SK-MEL-5 (cell line): Measurements from ENCODE around the gene TBC1D3B. TPM values are rescaled to one million over a fixed set of nuclear protein-coding genes. Genes with fewer than 3 reads are reported as not detected.

ENCODE experiments used
- DNase-seq: peaks from one replicate; pipeline ENCODE4 v3.0.0-alpha.2; 2016; ENCODE audit warnings: low read depth, low spot score
- in situ Hi-C: cut with HindIII; loops from 2 replicates; pipeline ENCODE4 v1.10.0; 2016; ENCODE audit warnings: low sequenced_read_pairs, high pct_unique_total_duplicates, low pct_unique_long_range_greater_than_20kb
- total RNA-seq: library from RNA; depleted of rRNA; stranded (reverse); fragments of >200 nt; shearing (Covaris generic); gene quantifications from 2 replicates; pipeline ENCODE4 v1.2.3, GENCODE V29; 2014

Gene TBC1D3B
- total RNA-seq, 1 experiment from 2014 or later, result 0.74 TPM

DNA sequence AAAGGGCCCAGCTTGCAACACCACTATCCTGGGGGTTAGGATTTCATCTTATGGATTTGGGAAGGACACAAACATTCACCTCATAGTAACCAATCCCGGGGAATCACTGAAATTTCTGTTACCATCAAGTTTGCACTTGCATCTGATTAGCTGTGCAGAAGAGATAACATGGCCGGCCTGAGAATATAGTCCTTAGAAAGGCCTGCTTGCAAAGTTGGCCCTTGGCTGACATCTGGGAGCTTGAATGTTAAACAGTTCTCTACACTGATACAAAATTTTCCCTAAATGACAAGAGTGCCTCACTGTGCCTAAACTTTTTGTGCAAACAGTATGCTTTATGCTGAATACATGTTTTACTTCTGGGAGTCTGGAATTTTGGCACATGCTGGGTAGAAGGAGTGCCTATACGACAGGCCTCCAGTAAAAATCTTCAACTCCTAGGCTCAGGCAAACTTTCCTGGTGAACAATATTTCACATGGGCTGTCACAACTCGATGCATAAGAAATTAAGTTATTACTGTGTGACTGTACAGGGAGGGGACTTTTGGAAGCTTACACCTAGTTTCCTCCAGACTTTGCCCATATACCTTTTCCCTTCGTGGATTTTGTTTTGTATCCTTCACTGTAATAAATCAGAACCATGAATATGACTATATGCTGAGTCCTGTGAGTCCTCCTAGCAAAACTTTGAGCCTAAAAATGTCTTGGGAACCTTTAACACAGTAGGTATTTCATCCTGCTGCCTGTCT lies 31.3 kb downstream of the TBC1D3B start:
- DNase-seq, result no peak

DNA sequence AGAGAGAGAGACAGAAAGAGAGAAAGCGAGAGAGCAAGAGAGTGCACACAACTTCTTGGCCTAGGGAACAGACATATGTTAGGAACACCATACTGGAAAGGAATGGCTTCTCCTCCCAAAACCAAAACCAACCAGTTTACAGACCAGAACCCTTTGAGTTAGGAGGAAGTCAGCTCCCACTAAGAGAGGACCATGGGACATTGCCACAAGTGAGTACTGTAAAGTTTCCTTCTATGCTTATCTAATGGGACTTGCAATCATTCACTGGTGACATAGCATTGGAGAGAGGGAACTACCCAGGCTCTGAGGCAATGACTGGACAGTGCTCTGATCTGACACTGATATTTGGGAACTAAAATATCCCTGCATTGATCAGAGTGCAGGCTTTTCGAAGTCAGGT lies 32.4 kb downstream of the TBC1D3B start:
- in situ Hi-C loops, result no loop called here
- DNase-seq, result no peak

More for the DNA sequence above, 31.3 kb downstream of the TBC1D3B start:
- in situ Hi-C loops, result no loop called here

DNA sequence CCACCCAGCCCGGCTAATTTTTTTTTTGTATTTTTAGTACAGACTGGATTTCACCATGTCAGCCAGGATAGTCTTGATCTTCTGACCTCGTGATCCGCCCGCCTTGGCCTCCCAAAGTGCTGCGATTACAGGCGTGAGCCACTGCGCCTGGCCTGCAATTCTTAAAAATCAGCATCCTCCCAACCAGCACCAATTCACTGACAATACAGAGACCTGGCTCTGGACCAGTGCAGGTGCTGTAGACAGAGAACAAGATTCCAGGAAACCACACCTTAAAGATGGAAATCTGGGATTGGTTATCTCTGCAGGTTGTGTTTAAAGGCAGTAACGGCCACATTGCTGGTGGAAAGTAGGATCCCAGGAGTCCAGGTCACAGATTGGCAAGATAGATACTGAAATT lies 33.6 kb downstream of the TBC1D3B start:
- DNase-seq, result no peak
- in situ Hi-C loops, result no loop called here

DNA sequence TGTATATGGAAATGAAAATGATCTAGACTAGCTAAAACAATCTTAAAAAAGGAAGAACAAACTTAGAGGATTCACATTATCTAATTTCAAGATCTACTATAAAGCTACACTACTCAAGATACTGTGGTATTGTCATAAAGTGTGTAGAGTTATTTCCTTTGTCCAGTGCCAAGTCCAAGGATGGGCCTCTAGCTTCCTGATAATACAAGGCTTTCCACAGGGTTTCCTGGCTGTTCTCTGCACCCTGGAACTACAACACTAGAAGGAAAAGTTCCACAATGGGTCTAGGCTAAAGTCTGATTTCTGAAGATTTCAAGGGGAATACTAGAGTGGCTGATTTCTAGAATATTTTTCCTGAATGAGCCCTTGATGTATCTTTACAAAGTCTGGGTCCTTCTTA lies 34.2 kb downstream of the TBC1D3B start:
- DNase-seq, result no peak
- in situ Hi-C loops, result no loop called here

DNA sequence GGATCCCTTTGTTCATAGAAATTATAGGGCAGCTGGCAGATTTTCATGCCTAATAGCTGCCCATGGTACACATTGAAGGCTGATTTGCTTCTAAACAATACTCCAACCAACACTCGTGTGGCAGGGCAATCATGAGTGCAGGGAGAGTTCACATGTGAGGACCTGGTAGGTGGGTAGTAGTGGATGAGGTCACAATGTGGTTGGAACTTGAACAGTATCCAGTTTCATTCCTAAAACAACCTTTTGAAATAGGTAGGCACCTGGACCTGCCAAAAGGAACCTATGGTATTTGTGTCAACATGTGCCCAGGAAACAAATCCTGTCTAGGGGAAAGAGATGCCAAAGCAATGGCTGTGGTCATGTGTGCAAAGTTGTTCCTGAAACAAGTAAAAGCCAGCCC lies 40.0 kb downstream of the TBC1D3B start:
- DNase-seq, result no peak
- in situ Hi-C loops, result no loop called here

DNA sequence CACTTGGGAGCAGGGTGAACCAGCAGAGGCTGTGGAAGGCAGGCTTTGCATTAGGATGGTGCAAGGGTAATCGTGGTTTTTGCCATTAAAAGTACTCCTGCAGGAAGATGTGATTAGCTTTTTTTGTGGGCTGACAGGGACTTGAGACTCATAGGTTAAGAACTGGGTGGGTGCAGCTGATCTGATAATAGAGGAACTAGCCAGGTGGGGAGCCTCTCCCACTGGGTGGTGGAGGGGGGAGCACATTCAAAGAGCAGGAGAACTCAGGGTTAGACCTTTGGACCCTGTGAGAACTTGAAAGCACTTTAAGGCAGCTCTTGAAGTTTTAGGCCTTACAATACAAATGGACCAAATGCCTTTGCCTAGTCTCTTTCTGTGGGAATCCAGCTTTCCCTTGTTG lies 40.4 kb downstream of the TBC1D3B start:
- in situ Hi-C loops, result no loop called here

DNA sequence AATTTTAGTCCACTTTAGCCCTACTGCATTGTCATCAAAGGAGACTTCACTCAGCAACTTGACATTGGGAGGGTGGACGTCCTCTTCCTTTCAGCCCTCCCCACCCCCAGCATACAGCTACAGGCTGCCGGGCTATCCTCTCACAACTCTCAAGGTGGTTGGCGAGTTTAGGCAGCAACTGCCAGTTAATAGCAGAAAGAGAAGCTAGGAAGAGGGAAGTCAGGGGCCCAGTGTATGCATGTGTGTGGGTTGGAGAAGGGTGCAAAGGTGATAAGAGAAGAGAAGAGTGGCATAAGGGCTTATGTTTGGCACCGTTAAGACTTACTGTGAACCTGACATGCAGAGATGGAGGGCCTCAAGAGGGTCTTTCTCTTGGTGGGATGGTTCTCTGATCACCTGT lies 41.0 kb downstream of the TBC1D3B start:
- in situ Hi-C loops, result no loop called here
- no peak for DNase-seq

More for the DNA sequence above, 40.4 kb downstream of the TBC1D3B start:
- DNase-seq, result no peak

DNA sequence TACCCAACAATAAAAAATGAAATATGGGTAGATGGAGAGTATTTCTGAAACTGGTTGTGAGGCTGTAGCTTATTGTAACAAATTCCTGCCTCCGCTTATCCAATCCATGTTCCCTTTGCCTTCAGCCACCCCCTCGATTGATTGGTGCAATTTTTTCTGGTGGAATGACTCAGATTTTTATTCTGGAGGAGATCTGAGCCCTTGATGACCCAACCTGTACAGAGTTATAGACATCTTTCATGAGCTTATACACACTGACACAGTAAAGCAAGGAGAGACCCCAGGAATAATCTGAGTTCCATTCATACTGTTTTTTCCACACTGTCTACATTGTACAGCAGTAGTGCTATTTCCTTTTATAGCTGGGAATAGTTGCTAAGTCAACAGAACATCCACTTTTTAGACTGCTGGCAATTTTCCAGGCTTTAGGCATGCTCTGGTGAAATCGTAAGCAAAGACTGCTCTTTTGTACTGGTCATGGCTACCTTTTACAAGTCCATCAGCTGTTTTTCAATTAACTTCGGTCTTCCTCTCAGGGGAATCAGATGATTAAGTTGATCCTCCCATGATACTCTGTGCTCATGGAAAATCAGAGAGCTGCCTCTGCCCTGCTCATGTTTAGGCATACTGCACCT lies 42.7 kb downstream of the TBC1D3B start:
- DNase-seq, result peak; percentile 24
- in situ Hi-C loops, result no loop called here

DNA sequence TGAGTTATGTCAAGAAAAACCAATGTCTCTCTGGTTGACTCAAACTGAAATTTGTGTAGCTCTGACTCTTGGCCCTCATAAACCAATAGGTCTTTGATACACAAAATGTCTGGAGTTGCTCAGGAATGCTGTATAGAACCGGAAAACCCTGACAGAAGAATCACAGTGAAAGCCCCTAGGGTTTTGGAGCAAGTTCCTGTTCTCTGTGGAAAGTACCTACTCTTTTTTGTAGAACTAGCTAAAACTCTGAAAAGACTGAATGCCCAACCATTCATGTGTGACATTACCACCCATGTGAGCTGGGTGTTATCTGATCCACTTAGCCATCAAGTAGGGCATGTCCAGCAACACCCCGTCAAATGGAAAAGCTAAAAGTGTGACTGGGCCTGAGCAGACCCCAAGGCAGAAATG lies 44.0 kb downstream of the TBC1D3B start:
- DNase-seq, result no peak
- in situ Hi-C loops, result no loop called here

DNA sequence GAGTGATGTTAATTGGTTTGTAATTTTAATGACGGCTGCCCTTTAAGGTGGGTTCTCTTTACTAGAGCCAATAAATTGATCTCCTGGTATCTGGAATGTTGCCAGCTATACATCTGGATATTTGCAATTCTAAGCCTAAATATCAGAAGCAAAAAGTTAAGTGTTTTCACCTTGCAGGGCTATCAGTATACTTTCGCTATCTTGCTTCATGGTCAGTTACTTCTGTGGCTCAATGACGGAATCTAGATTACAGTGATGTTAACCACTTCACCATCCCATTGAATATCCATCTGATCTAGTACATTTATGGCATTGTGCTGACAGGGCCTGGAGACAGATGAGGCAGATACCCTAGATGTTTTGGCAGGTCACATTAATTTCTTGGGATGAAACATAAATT lies 44.5 kb downstream of the TBC1D3B start:
- in situ Hi-C loops, result no loop called here

DNA sequence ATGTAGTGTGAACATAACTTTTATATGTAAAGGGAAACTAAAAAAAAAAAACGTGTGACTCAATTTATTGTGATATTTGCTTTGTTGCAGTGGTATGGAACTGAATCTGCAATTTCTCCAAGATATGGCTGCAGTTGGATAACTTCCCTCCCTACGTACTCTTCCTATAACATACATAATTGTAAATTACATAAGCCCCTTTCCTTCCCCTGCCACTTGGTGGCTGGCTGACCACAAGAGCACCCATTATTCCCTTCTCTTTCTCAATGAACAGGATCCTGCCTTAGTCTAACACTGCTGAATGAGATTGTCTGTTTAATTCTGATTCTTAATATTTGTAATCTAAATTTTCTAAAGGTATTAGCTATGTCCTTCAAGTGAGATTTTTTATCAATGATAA lies 45.0 kb downstream of the TBC1D3B start:
- DNase-seq, result peak; percentile 50
- in situ Hi-C loops, result no loop called here

More for the DNA sequence above, 44.5 kb downstream of the TBC1D3B start:
- no peak for DNase-seq

DNA sequence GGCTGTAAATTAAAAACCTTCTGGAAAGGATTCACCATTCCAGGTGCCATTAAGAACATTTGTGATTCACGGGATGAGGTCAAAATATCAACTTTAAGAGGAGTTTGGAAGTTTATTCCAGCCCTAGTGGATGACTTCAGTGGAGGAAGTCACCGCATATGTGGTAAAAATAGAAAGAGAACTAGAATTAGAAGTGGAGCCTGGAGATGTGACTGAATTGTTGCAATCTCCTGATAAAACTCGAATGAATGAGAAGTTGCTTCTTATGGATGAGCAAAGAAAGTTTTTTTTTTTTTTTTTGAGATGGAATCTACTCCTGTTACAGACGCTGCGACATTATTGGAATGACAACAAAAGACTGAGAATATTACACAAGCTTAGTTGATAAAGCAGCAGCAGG lies 46.1 kb downstream of the TBC1D3B start:
- no peak for DNase-seq
- in situ Hi-C loops, result no loop called here

DNA sequence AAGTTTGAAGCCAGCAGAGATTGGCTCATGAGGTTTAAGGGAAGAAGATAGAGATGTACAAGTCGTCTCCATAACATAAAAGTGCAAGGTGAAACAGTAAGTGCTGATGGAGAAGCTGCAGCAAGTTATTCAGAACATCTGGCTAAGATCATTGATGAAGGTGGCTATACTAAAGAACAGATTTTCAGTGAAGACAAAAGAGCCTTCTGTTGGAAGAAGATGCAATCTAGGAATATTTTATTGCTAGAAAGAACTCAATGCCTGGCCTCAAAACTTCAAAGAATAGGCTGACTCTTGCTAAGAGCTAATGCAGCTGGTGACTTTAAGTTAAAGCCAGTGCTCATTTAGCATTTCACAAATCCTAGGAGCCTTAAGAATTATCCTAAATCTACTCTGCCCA lies 46.8 kb downstream of the TBC1D3B start:
- no peak for DNase-seq
- in situ Hi-C loops, result no loop called here

DNA sequence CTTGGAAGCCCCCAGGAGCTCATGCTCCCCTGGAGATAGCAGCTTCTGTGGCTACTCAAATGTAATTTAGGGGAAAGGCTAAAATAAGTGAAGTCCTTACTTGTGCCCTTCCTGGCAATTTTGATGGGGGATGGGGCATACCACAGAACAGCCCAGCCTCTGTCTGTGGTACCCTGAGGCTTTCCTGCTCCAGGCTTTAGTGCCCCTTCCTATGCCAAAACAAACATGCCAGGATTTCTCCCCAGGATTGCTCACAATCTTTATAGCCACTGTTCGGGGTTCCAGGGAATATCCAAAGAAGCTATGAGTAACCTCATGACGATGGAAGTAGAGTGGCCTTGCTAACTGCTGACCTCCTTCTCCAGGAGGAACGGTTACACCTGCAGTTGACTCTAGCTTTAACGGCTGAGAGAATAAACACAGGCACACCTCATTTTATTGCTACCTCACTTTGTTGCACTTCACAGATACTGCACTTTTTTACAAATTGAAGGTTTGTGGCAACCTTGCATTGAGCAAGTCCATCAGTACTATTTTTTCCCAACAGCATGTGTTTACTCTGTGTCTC lies 47.9 kb downstream of the TBC1D3B start:
- no peak for DNase-seq
- in situ Hi-C loops, result no loop called here

DNA sequence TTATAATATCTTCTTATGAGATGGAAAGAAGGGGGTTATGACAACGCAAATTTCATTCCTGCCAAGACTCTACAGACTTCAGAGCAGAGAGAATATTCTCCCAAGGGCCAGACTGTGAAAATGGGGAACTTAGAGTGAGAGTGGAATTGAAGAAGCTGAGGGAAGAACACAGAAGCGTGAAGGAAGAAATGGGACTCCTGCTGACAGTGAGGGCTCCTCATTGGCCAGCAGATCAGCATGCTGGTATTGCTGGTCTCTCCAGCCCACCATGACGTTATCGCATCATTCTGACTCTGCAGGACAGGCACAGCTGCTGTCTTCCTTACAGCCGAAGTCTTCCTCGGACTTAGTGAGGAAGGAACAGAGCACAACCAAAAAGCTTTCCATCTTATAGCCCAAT lies 48.5 kb downstream of the TBC1D3B start:
- in situ Hi-C loops, result no loop called here

DNA sequence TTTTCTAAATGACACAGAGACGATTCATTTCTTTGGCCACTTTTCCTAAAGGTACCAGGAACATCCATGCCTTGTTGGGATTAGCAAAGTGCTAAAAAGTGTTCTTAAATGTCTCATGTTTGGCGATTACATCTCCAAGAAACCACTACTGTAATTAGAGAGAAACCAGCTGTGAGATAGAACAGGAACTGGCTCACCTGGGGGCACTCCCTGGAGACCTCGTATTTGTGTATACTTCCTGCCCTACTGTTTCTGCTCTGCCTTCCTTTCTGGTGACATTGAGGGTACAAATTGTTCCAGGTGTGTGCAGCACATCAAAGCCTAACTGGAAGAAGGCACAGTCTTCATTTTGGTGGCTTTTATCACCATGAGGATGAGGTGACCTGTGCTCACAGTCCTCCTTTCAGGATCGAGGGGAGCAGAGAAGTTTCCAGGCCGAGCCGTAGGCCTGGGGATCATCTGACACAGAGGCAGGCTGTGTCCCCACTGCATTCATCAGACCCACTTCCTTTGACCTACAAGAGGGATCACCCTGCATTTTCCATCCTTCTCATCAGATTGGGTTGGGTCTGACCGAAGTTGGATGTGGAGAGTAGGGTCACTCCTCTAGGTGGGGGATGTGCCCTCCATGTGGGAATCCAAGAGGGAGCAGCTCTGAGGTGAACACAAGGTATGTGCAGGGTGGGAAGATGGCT lies 49.1 kb downstream of the TBC1D3B start:
- DNase-seq, result no peak
- in situ Hi-C loops, result no loop called here

More for the DNA sequence above, 48.5 kb downstream of the TBC1D3B start:
- no peak for DNase-seq

DNA sequence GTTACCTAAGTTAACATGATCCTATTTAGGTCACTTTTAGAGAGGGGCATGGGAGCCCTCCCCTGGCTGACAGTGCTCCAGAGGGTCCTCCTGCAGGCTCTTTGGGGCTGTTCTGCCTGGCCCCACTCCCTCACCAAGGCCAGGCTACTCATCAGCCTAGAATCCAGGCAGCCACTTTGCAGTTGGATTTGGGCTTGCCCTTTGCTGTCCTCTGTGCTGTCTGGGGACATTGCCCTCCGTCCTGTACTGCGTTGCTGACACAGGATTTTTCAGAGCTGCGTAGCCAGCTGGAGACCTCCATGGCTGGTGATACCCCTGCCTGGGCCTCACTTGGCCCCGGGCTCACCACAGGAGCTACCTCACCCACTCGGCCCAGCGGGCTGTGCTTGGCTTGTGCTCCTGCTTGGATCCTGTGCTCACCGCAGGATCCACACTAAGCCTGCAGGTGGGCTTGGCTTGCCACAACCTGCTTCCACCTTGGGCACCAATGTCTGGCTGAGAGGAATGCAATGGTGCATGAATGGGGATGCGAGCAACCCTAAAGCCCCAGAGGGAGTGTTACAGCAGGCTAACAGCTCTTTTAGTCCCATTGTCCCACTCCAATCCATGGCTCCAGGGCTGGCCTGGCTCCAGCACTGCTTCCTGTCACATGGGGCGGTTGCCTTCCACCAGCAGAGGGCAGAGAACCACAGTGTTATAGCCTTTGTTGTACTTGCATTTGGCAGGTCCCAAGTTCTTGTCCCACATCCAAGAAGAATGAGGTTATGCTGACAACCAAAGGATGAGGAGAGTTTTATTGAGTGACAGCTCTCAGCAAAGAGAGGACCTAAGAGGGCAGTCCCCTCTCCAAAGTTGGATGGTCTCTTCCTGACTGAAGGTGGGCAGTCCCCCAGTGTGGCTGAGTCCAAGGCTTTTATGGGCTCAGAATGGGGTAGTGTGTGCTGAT lies 51.3 kb downstream of the TBC1D3B start:
- in situ Hi-C loops, result no loop called here
- DNase-seq, result peak; percentile 56
